OCI-LY3 (cell line): ENCODE results near the gene KDM2A.

Source experiments
- CTCF ChIP-seq: fragments of 200-600, 300-600 bp; sonication (generic); IDR thresholded peaks from 2 replicates; pipeline ENCODE4 v1.5.1; 2014; ENCODE audit warnings: antibody characterized with exemption, low read length, low read depth
- EZH2phosphoT487 ChIP-seq: fragments of 200-600 bp; shearing (Covaris generic); IDR thresholded peaks from 2 replicates; pipeline ENCODE4 v1.6.1; 2018; ENCODE audit warnings: antibody characterized with exemption, mixed run types, low read depth

- no peak for TF ChIP-seq CTCF
- no peak for TF ChIP-seq EZH2phosphoT487
Measured at GRCh38 chr11:67237574-67237973, 118.5 kb downstream of the KDM2A start.
